Progenitor cell of endocrine pancreas (in vitro differentiated cells): ENCODE results near the gene INPP5E. TPM values are rescaled to one million over a fixed set of nuclear protein-coding genes. Genes with fewer than 3 reads are reported as not detected.
A peak's percentile ranks its signal among the peaks of the same experiment; 100 is the strongest.
"Not testable (repeated sequence)": the region's sequence is repeated elsewhere in the genome, so short reads cannot be mapped to it uniquely, and the experiment has no call there.

ENCODE experiments used
- DNase-seq: peaks from one replicate; pipeline ENCODE4 v3.0.0; 2021; ENCODE audit warnings: low spot score; ENCODE audit not compliant: unreplicated experiment
- H3K27ac Mint-ChIP-seq: 2 replicates; pipeline ENCODE4 v1.8.0; 2021; ENCODE audit warnings: mild to moderate bottlenecking, moderate library complexity, mixed read lengths
- H3K27me3 Mint-ChIP-seq: 2 replicates; pipeline ENCODE4 v1.8.0; 2021; ENCODE audit warnings: mixed read lengths
- H3K36me3 Mint-ChIP-seq: 2 replicates; pipeline ENCODE4 v1.8.0; 2022; ENCODE audit warnings: mixed read lengths; ENCODE audit not compliant: insufficient read depth
- H3K4me1 Mint-ChIP-seq: 2 replicates; pipeline ENCODE4 v1.8.0; 2021; ENCODE audit warnings: low read depth, mixed read lengths
- H3K4me3 Mint-ChIP-seq: 2 replicates; pipeline ENCODE4 v1.8.0; 2021; ENCODE audit warnings: low read depth, mild to moderate bottlenecking, moderate library complexity, mixed read lengths
- H3K9me3 Mint-ChIP-seq: 2 replicates; pipeline ENCODE4 v1.8.0; 2021; ENCODE audit warnings: low read depth, mixed read lengths
- total RNA-seq: library from RNA; stranded (reverse); gene quantifications from 2 replicates; pipeline ENCODE4 v1.2.1, GENCODE V29; 2021
- TF ChIP-seq, protein P1 (sequence below): fragments of 200-600 bp; sonication (generic); IDR thresholded peaks from one replicate; pipeline ENCODE4 v1.5.0; 2021; ENCODE audit warnings: antibody characterized with exemption, mild to moderate bottlenecking; ENCODE audit not compliant: unreplicated experiment

INPP5E gene
- total RNA-seq, 1 donor from 2014 or later = 25.1 TPM

DNA sequence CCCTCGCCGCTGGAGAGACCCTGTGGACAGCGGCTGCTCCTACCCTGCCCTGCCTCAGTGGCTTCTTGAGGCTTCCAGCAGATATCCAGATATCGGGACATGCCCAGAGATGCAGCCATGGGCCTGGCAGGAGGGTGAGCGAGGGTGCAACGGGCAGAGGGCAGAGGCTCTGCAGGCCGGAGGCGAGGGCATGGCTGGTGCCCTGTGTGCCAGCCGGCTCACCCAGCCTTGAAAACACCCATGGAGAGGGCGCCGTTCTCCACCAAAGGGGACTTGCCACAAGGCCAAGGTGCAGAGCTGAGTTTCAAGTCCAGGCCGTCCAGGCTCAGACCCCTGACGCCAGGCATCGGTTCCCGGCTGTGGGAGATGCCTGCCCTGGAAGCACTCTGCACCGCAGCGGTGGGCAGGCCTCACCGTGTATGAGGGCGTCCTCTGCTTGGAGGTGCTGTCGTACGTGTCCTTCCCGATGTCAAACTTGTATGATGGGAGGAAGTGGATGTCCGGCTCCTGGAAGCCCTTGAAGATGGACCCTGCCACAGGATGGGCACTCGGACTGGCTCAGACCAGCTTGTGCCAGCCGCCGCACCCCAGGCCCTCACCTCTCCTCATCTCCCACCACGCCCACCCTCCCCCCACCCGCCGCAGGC, 8.9 kb downstream of the INPP5E start:
- H3K36me3 Mint-ChIP-seq = no peaks in the 10 kb centered on the region
- no peaks in the 10 kb centered on the region for H3K9me3 Mint-ChIP-seq
- no peak overlapping the region for H3K27ac Mint-ChIP-seq
- no peak overlapping the region for H3K4me3 Mint-ChIP-seq
- TF ChIP-seq, protein P1, sequence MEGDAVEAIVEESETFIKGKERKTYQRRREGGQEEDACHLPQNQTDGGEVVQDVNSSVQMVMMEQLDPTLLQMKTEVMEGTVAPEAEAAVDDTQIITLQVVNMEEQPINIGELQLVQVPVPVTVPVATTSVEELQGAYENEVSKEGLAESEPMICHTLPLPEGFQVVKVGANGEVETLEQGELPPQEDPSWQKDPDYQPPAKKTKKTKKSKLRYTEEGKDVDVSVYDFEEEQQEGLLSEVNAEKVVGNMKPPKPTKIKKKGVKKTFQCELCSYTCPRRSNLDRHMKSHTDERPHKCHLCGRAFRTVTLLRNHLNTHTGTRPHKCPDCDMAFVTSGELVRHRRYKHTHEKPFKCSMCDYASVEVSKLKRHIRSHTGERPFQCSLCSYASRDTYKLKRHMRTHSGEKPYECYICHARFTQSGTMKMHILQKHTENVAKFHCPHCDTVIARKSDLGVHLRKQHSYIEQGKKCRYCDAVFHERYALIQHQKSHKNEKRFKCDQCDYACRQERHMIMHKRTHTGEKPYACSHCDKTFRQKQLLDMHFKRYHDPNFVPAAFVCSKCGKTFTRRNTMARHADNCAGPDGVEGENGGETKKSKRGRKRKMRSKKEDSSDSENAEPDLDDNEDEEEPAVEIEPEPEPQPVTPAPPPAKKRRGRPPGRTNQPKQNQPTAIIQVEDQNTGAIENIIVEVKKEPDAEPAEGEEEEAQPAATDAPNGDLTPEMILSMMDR = no peak
- H3K4me1 Mint-ChIP-seq = no peaks in the 10 kb centered on the region
- no peaks in the 10 kb centered on the region for H3K27me3 Mint-ChIP-seq
- DNase-seq = no peak

DNA sequence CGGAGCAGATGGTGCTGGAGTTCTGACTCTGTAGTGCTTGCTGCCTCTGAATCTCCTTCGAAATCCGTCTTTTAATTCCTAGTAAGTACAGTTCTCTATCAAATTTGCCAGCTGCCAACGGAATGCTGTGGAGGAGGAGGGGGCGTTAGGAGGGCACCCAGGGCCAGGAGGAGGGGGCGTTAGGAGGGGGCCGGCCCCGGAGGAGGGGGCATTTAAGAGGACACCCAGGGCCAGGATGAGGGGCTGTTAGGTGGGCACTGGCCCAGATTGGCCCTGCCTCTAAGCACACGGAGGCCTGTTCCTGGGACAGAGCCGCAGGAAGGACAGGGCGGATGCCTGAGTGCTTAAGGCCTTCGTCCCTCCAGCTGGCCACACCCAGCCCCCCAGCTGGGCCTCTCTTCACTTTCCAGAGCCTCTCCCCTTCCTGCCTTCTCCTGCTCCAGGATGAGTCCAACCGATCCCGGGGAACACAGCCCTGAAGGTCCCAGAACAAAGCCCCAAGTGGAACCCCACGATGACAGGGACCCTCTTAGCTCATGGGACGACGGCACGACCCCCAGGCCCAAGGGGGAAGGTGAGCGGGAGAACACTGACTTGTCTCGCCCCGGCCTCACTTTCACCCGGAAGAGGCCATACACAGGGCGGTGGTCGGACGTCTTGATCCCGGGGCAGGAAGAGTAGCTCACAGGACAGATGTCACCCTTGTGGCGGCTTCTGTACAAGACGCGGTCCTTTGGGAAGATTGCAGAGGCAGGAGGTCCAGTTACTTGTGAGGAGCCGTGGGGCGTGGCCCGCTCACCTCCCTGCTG, 9.8 kb downstream of the INPP5E start:
- Mint-ChIP-seq H3K9me3 (no peaks in the 10 kb centered on the region), H3K4me1 (no peaks in the 10 kb centered on the region), H3K36me3 (peaks cover 1% of the 10 kb centered on the region), H3K27me3 (no peaks in the 10 kb centered on the region), H3K27ac (no peak overlapping the region), H3K4me3 (no peak overlapping the region)
- DNase-seq = no peak
- TF ChIP-seq, protein P1 = no peak

DNA sequence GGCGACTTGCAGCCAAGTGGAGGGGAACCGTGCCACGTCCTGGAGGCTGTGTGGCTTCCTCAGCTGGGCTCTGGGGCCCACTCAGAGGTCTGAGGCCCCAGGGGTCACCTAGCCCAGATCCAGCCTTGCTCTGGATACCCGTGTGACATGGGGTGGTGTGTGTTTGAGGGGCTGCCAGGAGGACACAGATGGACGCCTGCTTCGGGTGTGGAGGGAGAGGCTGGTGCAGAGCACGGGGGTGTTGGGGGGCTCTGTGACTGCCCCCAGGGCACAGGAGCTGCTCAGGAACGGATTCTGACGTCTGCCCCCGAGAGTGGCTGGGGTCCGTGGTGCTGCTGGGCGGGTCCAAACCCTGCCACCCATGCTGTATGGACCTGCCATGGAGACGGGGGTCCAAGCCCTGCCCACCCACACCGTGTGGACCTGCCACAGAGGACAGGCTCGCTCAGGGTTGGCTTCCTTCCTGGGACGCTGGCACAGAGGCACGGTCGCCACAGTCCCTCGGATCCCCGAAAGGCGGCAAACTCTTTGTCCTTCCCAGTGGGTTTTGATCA, 10.5 kb downstream of the INPP5E start:
- no peak for DNase-seq
- Mint-ChIP-seq H3K36me3 (peaks cover 1% of the 10 kb centered on the region), H3K4me1 (no peaks in the 10 kb centered on the region)

DNA sequence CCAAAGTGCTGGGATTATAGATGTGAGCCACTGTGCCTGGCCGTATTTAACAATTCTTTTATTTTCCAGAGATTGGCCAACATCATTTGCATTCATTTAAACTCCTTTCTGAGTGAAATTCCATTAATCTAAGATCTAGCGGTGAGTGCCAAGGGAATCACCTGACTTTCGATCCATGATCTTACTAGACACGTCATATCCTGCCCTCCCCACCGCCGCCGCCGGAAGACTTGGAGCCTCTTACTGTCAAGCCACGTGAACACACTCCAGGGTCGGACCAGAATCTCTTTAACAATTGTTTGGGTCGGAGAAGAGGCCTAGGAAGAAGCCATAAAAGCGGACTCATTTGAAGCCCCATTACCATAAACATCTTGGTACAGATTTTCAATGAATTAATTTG, 12.9 kb downstream of the INPP5E start:
- TF ChIP-seq, protein P1 = no peak
- Mint-ChIP-seq H3K4me1 (no peaks in the 10 kb centered on the region), H3K27me3 (no peaks in the 10 kb centered on the region), H3K9me3 (no peaks in the 10 kb centered on the region), H3K27ac (no peak overlapping the region), H3K4me3 (no peak overlapping the region), H3K36me3 (peaks cover 1% of the 10 kb centered on the region)
- no peak for DNase-seq

More for the DNA sequence above, 10.5 kb downstream of the INPP5E start:
- no peaks in the 10 kb centered on the region for H3K9me3 Mint-ChIP-seq
- no peak overlapping the region for H3K4me3 Mint-ChIP-seq
- H3K27me3 Mint-ChIP-seq = no peaks in the 10 kb centered on the region
- H3K27ac Mint-ChIP-seq = no peak overlapping the region
- TF ChIP-seq, protein P1 = no peak

DNA sequence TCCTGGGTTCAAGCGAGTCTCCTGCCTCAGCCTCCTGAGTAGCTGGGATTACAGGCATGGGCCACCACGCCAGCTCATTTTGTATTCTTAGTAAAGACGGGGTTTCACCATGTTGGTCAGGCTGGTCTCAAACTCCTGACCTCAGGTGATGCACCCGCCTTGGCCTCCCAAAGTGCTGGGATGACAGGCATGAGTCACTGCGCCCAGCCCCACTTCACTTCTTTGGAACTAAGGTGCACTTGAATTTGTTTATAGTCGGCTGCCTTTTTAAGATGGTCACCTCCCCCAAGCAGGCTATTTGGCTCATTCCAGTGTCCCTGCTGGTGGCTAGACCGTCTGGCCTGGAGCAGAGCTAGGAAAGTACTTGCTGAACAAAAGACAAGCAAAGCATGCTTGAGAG, 14.3 kb downstream of the INPP5E start:
- not testable (repeated sequence) for H3K9me3 Mint-ChIP-seq, H3K36me3 Mint-ChIP-seq, H3K27me3 Mint-ChIP-seq, H3K4me3 Mint-ChIP-seq, H3K4me1 Mint-ChIP-seq, DNase-seq
- H3K27ac Mint-ChIP-seq = peak overlapping the region; percentile 62
